ENCODE data around the gene SPATA20.
A peak's percentile ranks its signal among the peaks of the same experiment; 100 is the strongest.

SPATA20 gene

GRCh38 chr17:50501054-50501453, 45.9 kb upstream of the SPATA20 start:
- Histone ChIP-seq H2AFZ (no peak overlapping the region), H3K9me3 (ENCODE audit: control insufficient read depth, low read length) (no peaks in the 10 kb centered on the region), H3K79me2 (no peaks in the 10 kb centered on the region), H3K36me3 (ENCODE audit: control insufficient read depth, insufficient read depth, low read length) (no peaks in the 10 kb centered on the region), H3K9ac (no peak overlapping the region), H3K4me3 (ENCODE audit: low read depth, low read length) (no peak overlapping the region), H3K27ac (no peak overlapping the region), H3K27me3 (ENCODE audit: control insufficient read depth, insufficient read depth, low read length) (no peaks in the 10 kb centered on the region), H3K4me2 (ENCODE audit: low read length) (no peak overlapping the region), H3K4me1 (peaks cover 7% of the 10 kb centered on the region)
- TF ChIP-seq, protein P1, sequence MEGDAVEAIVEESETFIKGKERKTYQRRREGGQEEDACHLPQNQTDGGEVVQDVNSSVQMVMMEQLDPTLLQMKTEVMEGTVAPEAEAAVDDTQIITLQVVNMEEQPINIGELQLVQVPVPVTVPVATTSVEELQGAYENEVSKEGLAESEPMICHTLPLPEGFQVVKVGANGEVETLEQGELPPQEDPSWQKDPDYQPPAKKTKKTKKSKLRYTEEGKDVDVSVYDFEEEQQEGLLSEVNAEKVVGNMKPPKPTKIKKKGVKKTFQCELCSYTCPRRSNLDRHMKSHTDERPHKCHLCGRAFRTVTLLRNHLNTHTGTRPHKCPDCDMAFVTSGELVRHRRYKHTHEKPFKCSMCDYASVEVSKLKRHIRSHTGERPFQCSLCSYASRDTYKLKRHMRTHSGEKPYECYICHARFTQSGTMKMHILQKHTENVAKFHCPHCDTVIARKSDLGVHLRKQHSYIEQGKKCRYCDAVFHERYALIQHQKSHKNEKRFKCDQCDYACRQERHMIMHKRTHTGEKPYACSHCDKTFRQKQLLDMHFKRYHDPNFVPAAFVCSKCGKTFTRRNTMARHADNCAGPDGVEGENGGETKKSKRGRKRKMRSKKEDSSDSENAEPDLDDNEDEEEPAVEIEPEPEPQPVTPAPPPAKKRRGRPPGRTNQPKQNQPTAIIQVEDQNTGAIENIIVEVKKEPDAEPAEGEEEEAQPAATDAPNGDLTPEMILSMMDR (IDR thresholded peaks at IDR 0.05) = peak; percentile 39

- H3K9ac ChIP-seq = no peak overlapping the region
- no peaks in the 10 kb centered on the region for H3K36me3 ChIP-seq (ENCODE audit: control insufficient read depth, insufficient read depth, low read length)
- H3K4me3 ChIP-seq (ENCODE audit: low read depth, low read length) = no peak overlapping the region
- H3K27ac ChIP-seq = no peak overlapping the region
- no peak overlapping the region for H2AFZ ChIP-seq
- H3K27me3 ChIP-seq (ENCODE audit: control insufficient read depth, insufficient read depth, low read length) = no peaks in the 10 kb centered on the region
- peaks cover 8% of the 10 kb centered on the region for H3K4me1 ChIP-seq
- no peaks in the 10 kb centered on the region for H3K79me2 ChIP-seq
- no peak overlapping the region for H3K4me2 ChIP-seq (ENCODE audit: low read length)
- no peaks in the 10 kb centered on the region for H3K9me3 ChIP-seq (ENCODE audit: control insufficient read depth, low read length)
- TF ChIP-seq, protein P1 (IDR thresholded peaks at IDR 0.05) = no peak
These were observed 44.5 kb upstream of the SPATA20 start for GRCh38 chr17:50502301-50502990.

GRCh38 chr17:50505591-50506130, 41.3 kb upstream of the SPATA20 start:
- no peak overlapping the region for H3K9ac ChIP-seq
- TF ChIP-seq, protein P1 (IDR thresholded peaks at IDR 0.05) = no peak
- no peaks in the 10 kb centered on the region for H3K27me3 ChIP-seq (ENCODE audit: control insufficient read depth, insufficient read depth, low read length)
- H3K36me3 ChIP-seq (ENCODE audit: control insufficient read depth, insufficient read depth, low read length) = no peaks in the 10 kb centered on the region
- H3K4me3 ChIP-seq (ENCODE audit: low read depth, low read length) = no peak overlapping the region
- no peak overlapping the region for H2AFZ ChIP-seq
- no peaks in the 10 kb centered on the region for H3K79me2 ChIP-seq
- H3K4me2 ChIP-seq (ENCODE audit: low read length) = no peak overlapping the region
- H3K27ac ChIP-seq = no peak overlapping the region
- H3K9me3 ChIP-seq (ENCODE audit: control insufficient read depth, low read length) = no peaks in the 10 kb centered on the region
- H3K4me1 ChIP-seq = peaks cover 26% of the 10 kb centered on the region

- Histone ChIP-seq H3K4me2 (ENCODE audit: low read length) (no peak overlapping the region), H3K9me3 (ENCODE audit: control insufficient read depth, low read length) (no peaks in the 10 kb centered on the region), H3K27me3 (ENCODE audit: control insufficient read depth, insufficient read depth, low read length) (no peaks in the 10 kb centered on the region), H3K4me1 (peaks cover 29% of the 10 kb centered on the region), H3K27ac (no peak overlapping the region), H3K9ac (no peak overlapping the region), H3K36me3 (ENCODE audit: control insufficient read depth, insufficient read depth, low read length) (no peaks in the 10 kb centered on the region), H3K4me3 (ENCODE audit: low read depth, low read length) (no peak overlapping the region), H2AFZ (no peak overlapping the region), H3K79me2 (no peaks in the 10 kb centered on the region)
- TF ChIP-seq, protein P1 (IDR thresholded peaks at IDR 0.05) = no peak
These were observed 40.7 kb upstream of the SPATA20 start for GRCh38 chr17:50506298-50506697.

Data from parathyroid adenoma (tissue), 2 donors.